Breast epithelium (tissue), 3 donors: Measurements from ENCODE around the gene C6orf120.

Experiments
- CTCF ChIP-seq, 3 donors: fragments of 450-650 bp; IDR thresholded peaks; one replicate each; pipeline ENCODE4 v1.5.1; 2016 to 2017; ENCODE audit warnings: antibody characterized with exemption in 3 of 3, mild to moderate bottlenecking in 3 of 3, moderate library complexity in 3 of 3
- POLR2A ChIP-seq: fragments of 450-650 bp; IDR thresholded peaks from one replicate; pipeline ENCODE4 v1.6.1; 2016; ENCODE audit warnings: antibody characterized with exemption, mild to moderate bottlenecking, moderate library complexity
- POLR2AphosphoS5 ChIP-seq, 3 donors: sonication (generic); formaldehyde crosslinking; IDR thresholded peaks; one replicate each; pipeline ENCODE4 v1.6.1; 2017; ENCODE audit warnings: antibody characterized with exemption in 3 of 3

GRCh38 chr6:169726963-169727362 lies 25.0 kb downstream of the C6orf120 start:
- TF ChIP-seq CTCF (IDR thresholded peaks at IDR 0.05), result no peak
- no peak for TF ChIP-seq POLR2A
- TF ChIP-seq POLR2AphosphoS5 (IDR thresholded peaks at IDR 0.05), result no peak
